Mesothelial cell of epicardium (in vitro differentiated cells): ENCODE measurements around the gene FXYD7. TPM values are rescaled to one million over a fixed set of nuclear protein-coding genes. Genes with fewer than 3 reads are reported as not detected.

Source experiments
- DNase-seq, 2 experiments: peaks; one replicate each; pipeline ENCODE4 v3.0.0; 2021; ENCODE audit warnings: low spot score in 2 of 2; ENCODE audit not compliant: unreplicated experiment in 2 of 2
- H3K27ac Mint-ChIP-seq: 2 replicates; pipeline ENCODE4 v1.8.0; 2021; ENCODE audit warnings: mixed read lengths
- H3K27me3 Mint-ChIP-seq: 2 replicates; pipeline ENCODE4 v1.8.0; 2021; ENCODE audit warnings: low read depth, mixed read lengths
- H3K36me3 Mint-ChIP-seq: 2 replicates; pipeline ENCODE4 v1.8.0; 2021; ENCODE audit warnings: mixed read lengths
- H3K4me1 Mint-ChIP-seq: 2 replicates; pipeline ENCODE4 v1.8.0; 2021; ENCODE audit warnings: mixed read lengths
- H3K4me3 Mint-ChIP-seq: 2 replicates; pipeline ENCODE4 v1.8.0; 2021; ENCODE audit warnings: mild to moderate bottlenecking, moderate library complexity, mixed read lengths
- H3K9me3 Mint-ChIP-seq: 2 replicates; pipeline ENCODE4 v1.8.0; 2021; ENCODE audit warnings: mixed read lengths
- CTCF ChIP-seq: fragments of 200-600 bp; sonication (generic); IDR thresholded peaks from one replicate; pipeline ENCODE4 v1.5.0; 2021; ENCODE audit warnings: antibody characterized with exemption; ENCODE audit not compliant: unreplicated experiment
- total RNA-seq: library from RNA; stranded (reverse); gene quantifications from 3 replicates; pipeline ENCODE4 v1.2.1, GENCODE V29; 2021

Gene FXYD7
- total RNA-seq, 1 donor from 2014 or later, result 1.3 TPM

DNA sequence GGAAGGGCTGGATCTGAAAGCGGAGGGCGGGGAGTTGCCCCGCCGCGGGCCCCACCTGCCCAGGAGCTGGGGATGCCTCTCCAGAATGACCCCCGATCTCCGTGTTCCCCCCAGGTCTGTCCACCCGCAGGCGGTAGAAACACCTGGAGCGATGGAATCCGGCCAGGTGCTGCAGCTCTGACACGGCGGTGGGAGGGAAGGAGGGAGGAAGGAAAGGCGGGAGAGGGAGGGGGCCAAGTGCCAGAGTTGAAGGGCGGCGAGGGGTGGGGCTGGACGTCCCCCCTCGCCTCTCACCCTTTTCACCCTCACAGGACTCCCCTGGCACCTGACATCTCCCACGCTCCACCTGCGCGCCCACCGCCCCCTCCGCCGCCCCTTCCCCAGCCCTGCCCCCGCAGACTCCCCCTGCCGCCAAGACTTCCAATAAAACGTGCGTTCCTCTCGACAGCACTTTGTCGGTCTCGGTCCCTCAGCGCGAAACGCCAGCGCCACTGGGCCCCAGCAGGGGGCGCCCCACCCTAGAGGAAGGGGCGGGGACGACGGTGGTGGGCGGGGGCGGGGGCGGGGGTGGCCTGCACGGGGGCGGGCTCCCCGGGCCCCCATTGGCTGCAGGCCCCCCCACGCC lies 337 bp upstream of the FXYD7 start:
- peak; percentile 78 for TF ChIP-seq CTCF
- Mint-ChIP-seq H3K4me1 (peaks cover 47% of the 10 kb centered on the region), H3K36me3 (no peaks in the 10 kb centered on the region), H3K4me3 (peak overlapping the region; percentile 44), H3K9me3 (no peaks in the 10 kb centered on the region), H3K27ac (no peak overlapping the region), H3K27me3 (peaks cover 58% of the 10 kb centered on the region)
- DNase-seq, result peak in 1 of 2 experiments; percentile 69

- H3K36me3 Mint-ChIP-seq, result no peaks in the 10 kb centered on the region
- H3K27me3 Mint-ChIP-seq, result peaks cover 55% of the 10 kb centered on the region
- no peak for TF ChIP-seq CTCF
- no peak overlapping the region for H3K27ac Mint-ChIP-seq
- peak overlapping the region; percentile 1 for H3K4me3 Mint-ChIP-seq
- peaks cover 43% of the 10 kb centered on the region for H3K4me1 Mint-ChIP-seq
- no peaks in the 10 kb centered on the region for H3K9me3 Mint-ChIP-seq
- no peak for DNase-seq
Observed at GRCh38 chr19:35143818-35144217, 763 bp downstream of the FXYD7 start.

GRCh38 chr19:35144259-35144599 lies 1.2 kb downstream of the FXYD7 start:
- Mint-ChIP-seq H3K27me3 (peaks cover 52% of the 10 kb centered on the region), H3K9me3 (no peaks in the 10 kb centered on the region), H3K4me3 (peak overlapping the region; percentile 1), H3K4me1 (peaks cover 40% of the 10 kb centered on the region), H3K36me3 (no peaks in the 10 kb centered on the region), H3K27ac (no peak overlapping the region)
- DNase-seq, result no peak
- no peak for TF ChIP-seq CTCF

- no peak for DNase-seq
- Mint-ChIP-seq H3K4me3 (no peak overlapping the region), H3K27me3 (peaks cover 49% of the 10 kb centered on the region)
Observed at GRCh38 chr19:35144600-35145436, 1.8 kb downstream of the FXYD7 start.

DNA sequence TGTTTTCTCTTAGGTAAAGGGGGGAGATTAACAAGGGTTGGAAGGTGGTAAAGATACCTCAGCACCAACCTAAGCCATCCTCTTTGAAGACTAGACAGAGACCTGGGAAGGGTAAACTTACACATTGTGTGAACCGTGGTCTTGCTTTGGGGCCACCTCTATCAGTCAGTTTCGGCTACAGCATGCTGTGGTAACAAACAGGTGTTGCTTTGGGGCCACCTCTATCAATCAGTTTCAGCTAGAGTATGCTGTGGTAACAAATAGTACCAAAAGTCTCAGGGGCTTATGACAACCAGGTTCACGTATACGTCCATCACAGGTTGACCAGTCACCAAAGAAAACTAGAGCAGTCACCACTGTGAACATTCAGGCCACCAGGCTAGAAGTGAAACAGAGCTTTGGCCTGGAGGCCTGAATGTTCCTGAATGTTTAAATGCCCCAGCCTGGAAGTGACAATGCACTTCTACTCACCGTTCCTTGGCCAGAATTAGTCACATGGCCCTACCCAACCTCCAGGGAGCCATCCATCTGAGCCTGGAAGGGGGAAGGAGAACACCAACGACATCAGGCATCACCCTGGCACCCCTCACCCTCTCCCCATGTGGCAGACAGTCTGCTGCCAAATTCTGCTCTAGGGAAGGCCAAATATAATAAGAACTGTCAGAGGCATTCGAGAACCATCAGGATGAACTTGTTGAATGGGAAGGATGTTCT lies 3.8 kb downstream of the FXYD7 start:
- no peak for DNase-seq
- Mint-ChIP-seq H3K4me3 (no peak overlapping the region), H3K36me3 (no peaks in the 10 kb centered on the region), H3K27me3 (peaks cover 32% of the 10 kb centered on the region), H3K27ac (no peak overlapping the region), H3K9me3 (no peaks in the 10 kb centered on the region), H3K4me1 (peaks cover 29% of the 10 kb centered on the region)
- no peak for TF ChIP-seq CTCF

More at GRCh38 chr19:35144600-35145436, 1.8 kb downstream of the FXYD7 start:
- no peak for TF ChIP-seq CTCF
- Mint-ChIP-seq H3K4me1 (peaks cover 38% of the 10 kb centered on the region), H3K9me3 (no peaks in the 10 kb centered on the region), H3K27ac (no peak overlapping the region), H3K36me3 (no peaks in the 10 kb centered on the region)
